Loucy (cell line): ENCODE results near the gene KRTAP10-4.

Experiments used
- H2AFZ ChIP-seq: fragments of 200-600 bp; sonication (generic); 2 replicates; pipeline ENCODE4 v1.6.0; 2016; ENCODE audit warnings: antibody characterized with exemption, mild to moderate bottlenecking, low read length, moderate library complexity
- H3F3A ChIP-seq: fragments of 200-600 bp; 2 replicates; pipeline ENCODE4 v1.6.0; 2016; ENCODE audit warnings: antibody characterized with exemption, low read depth, mild to moderate bottlenecking
- H3K27me3 ChIP-seq: fragments of 200-600 bp; sonication (generic); 2 replicates; pipeline ENCODE4 v1.6.1; 2014; ENCODE audit warnings: low read length, mild to moderate bottlenecking; ENCODE audit not compliant: insufficient read depth, poor library complexity, severe bottlenecking
- H3K36me3 ChIP-seq: fragments of 200-600 bp; sonication (generic); 2 replicates; pipeline ENCODE4 v1.6.1; 2016; ENCODE audit warnings: low read length; ENCODE audit not compliant: insufficient read depth
- H3K4me1 ChIP-seq: fragments of 200-600 bp; sonication (generic); 2 replicates; pipeline ENCODE4 v1.5.1; 2014; ENCODE audit warnings: low read length, mild to moderate bottlenecking; ENCODE audit not compliant: insufficient read depth, poor library complexity, severe bottlenecking
- H3K4me2 ChIP-seq: fragments of 200-600 bp; sonication (generic); 2 replicates; pipeline ENCODE4 v1.6.0; 2014; ENCODE audit warnings: antibody characterized with exemption, low read length, low read depth, mild to moderate bottlenecking; ENCODE audit not compliant: poor library complexity, severe bottlenecking
- H3K4me3 ChIP-seq: fragments of 200-600 bp; sonication (generic); 2 replicates; pipeline ENCODE4 v1.5.1; 2014; ENCODE audit warnings: low read length, mild to moderate bottlenecking, mixed read lengths; ENCODE audit not compliant: poor library complexity, severe bottlenecking
- H3K79me2 ChIP-seq: fragments of 200-600 bp; sonication (generic); 2 replicates; pipeline ENCODE4 v1.6.1; 2014; ENCODE audit warnings: low read length; ENCODE audit not compliant: insufficient read depth
- H3K9ac ChIP-seq: fragments of 200-600 bp; sonication (generic); 2 replicates; pipeline ENCODE4 v1.6.0; 2014; ENCODE audit warnings: mild to moderate bottlenecking, low read depth, low read length, moderate library complexity; ENCODE audit not compliant: poor library complexity, severe bottlenecking
- H3K9me2 ChIP-seq: fragments of 200-600 bp; sonication (generic); replicated peaks from 2 replicates; pipeline ENCODE4 v1.6.1; 2016; ENCODE audit warnings: low read depth, low read length, mixed read lengths
- H3K9me3 ChIP-seq: fragments of 200-600 bp; sonication (generic); 2 replicates; pipeline ENCODE4 v1.6.1; 2014; ENCODE audit warnings: mild to moderate bottlenecking, antibody characterized with exemption, low read length, low read depth; ENCODE audit not compliant: insufficient read depth
- H4K20me1 ChIP-seq: fragments of 200-600 bp; sonication (generic); 2 replicates; pipeline ENCODE4 v1.6.0; 2014; ENCODE audit warnings: antibody characterized with exemption, low read length, mild to moderate bottlenecking; ENCODE audit not compliant: insufficient read depth, poor library complexity, severe bottlenecking
- CTCF ChIP-seq: fragments of 200-600 bp; sonication (generic); conservative IDR thresholded peaks from 2 replicates; pipeline ENCODE4 v1.5.1; 2014; ENCODE audit warnings: mild to moderate bottlenecking, antibody characterized with exemption, low read length
- EZH2phosphoT487 ChIP-seq: fragments of 200-600 bp; IDR thresholded peaks from 2 replicates; pipeline ENCODE4 v1.6.1; 2018; ENCODE audit warnings: antibody characterized with exemption, mild to moderate bottlenecking, moderate library complexity, borderline replicate concordance

Gene KRTAP10-4

GRCh38 chr21:44530221-44530902, 43.2 kb upstream of the KRTAP10-4 start:
- H2AFZ ChIP-seq, result no peak overlapping the region
- no peaks in the 10 kb centered on the region for H3K4me1 ChIP-seq
- H3K4me2 ChIP-seq, result no peak overlapping the region
- no peaks in the 10 kb centered on the region for H3K27me3 ChIP-seq
- TF ChIP-seq CTCF, result no peak
- no peaks in the 10 kb centered on the region for H3F3A ChIP-seq
- no peaks in the 10 kb centered on the region for H4K20me1 ChIP-seq
- no peaks in the 10 kb centered on the region for H3K9me2 ChIP-seq
- H3K36me3 ChIP-seq, result no peaks in the 10 kb centered on the region
- H3K9me3 ChIP-seq, result peaks cover 3% of the 10 kb centered on the region; the same call in 1 of the 2 replicates
- no peak overlapping the region for H3K4me3 ChIP-seq
- no peak overlapping the region for H3K9ac ChIP-seq
- H3K79me2 ChIP-seq, result no peaks in the 10 kb centered on the region

DNA sequence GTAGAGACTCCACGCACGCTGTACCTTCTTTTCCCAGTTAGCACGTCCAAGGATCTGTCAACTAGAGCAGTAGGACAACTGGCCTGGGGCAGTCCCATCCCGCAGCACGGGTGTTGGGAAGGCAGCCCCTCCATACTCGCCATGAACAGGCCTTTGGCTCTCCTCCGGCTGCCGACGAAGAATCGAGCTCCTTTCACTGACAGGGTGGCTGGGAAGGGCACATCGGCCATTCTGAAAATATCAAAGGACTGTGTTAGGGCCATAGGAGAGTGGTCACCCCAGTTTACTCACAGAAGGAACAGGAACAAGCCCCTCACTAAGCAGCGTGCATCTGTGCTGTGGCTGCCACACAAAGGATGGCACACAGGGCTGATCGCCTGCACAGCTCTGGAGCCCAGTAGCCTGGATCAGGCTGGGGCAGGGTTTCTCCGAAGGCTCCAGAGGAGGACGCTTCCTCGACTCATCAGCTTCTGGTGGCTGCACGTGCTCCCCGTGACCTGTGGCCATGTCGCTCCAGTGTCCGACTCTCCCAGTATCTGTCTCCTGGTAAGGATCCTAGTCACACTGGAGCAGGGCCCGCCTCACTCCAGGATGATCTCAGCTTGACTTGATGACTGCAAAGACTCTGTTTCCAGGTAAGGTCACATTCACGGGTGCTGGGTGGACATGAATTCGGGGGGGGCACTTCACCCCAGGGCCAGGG, 42.5 kb upstream of the KRTAP10-4 start:
- no peaks in the 10 kb centered on the region for H3K79me2 ChIP-seq
- H2AFZ ChIP-seq, result no peak overlapping the region
- H3K27me3 ChIP-seq, result no peaks in the 10 kb centered on the region
- H3F3A ChIP-seq, result no peaks in the 10 kb centered on the region
- no peaks in the 10 kb centered on the region for H4K20me1 ChIP-seq
- no peak overlapping the region for H3K4me3 ChIP-seq
- H3K36me3 ChIP-seq, result no peaks in the 10 kb centered on the region
- H3K9ac ChIP-seq, result no peak overlapping the region
- H3K9me2 ChIP-seq, result no peaks in the 10 kb centered on the region
- no peak overlapping the region for H3K4me2 ChIP-seq
- no peaks in the 10 kb centered on the region; the same call in 1 of the 2 replicates for H3K9me3 ChIP-seq
- TF ChIP-seq CTCF (no peak), EZH2phosphoT487 (no peak)
- H3K4me1 ChIP-seq, result no peaks in the 10 kb centered on the region

DNA sequence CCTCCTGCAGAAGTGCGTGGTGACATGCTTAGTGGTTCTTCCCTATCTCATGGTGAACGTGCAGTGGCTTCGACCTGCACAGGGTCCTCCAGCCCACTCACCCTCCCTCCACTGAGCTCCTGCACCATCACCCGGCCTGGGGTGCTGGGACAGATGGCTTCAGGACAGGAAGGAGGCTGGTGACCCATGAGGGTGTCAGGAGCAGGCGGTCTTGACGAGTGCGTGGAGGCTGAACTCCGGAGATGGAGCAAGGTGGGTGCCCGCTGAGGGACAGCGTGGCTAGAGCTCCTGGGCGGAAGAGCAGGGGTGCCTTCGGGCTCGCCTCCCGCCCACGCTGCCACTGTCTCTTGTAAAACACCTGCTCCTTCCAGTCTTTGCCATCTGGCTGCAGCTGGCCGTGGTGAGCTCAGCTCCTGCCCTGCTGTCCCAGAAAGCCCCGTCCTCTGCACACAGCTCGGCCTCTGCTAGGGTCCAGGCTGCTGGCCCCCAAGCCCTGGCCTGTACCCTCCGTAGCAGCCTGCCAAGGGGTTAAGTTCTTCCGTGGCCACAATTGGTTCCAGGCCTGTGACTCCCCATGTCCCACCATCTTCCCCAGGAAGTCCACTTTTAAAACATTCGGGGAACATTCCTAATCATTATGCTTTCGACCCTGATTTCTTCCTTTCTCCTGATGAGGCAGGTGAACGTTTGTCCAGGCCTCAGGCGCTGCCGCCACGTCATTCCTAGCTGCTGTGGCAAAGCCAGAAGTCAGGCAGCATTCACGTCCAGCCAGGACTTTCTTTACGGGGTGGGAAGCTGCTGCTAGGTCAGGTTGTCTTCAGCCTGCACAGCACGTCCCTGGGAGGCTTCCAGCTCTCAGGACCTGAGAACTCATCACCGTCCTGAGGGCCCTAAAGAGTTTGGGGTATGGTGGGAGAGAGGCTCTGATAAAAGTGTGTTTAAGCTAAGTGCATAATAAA, 41.6 kb upstream of the KRTAP10-4 start:
- Histone ChIP-seq H3K79me2 (no peaks in the 10 kb centered on the region), H3K4me3 (no peak overlapping the region), H3K9me3 (no peaks in the 10 kb centered on the region; the same call in 1 of the 2 replicates), H4K20me1 (no peaks in the 10 kb centered on the region), H3K36me3 (no peaks in the 10 kb centered on the region), H2AFZ (no peak overlapping the region), H3K9me2 (no peaks in the 10 kb centered on the region), H3K4me2 (no peak overlapping the region), H3K27me3 (no peaks in the 10 kb centered on the region), H3F3A (no peaks in the 10 kb centered on the region), H3K9ac (no peak overlapping the region), H3K4me1 (no peaks in the 10 kb centered on the region)
- TF ChIP-seq CTCF (no peak), EZH2phosphoT487 (no peak)
